ENCODE data around the gene EHBP1. TPM values are rescaled to one million over a fixed set of nuclear protein-coding genes. Genes with fewer than 3 reads are reported as not detected.

The EHBP1 gene
- total RNA-seq, 2 experiments from 2014 or later, result 19.3 to 23.2 TPM

DNA sequence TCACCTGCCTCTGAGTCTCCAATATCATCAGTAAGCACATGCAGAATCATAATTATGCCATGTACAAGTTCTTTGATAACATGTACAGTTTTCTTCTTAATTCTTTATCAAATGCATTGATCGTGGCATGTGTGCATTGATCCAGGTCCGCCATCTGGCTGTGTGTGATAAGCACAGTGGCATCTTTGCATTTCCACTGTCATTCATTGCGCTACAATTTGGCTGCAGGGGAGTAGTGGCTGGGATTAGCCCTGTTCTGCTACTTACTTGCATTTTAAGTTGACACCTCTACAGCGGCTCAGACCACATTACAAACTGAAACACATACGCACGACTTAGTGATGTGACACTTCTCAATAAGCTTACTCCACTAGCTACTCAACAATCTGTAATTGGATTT lies 261.5 kb downstream of the EHBP1 start:
- Mint-ChIP-seq H3K9me3 (no peaks in the 10 kb centered on the region), H3K27ac (no peak overlapping the region), H3K27me3 (no peaks in the 10 kb centered on the region), H3K4me3 (no peak overlapping the region), H3K4me1 (no peaks in the 10 kb centered on the region), H3K36me3 (ENCODE audit: low read depth) (no peaks in the 10 kb centered on the region)
- DNase-seq, result no peak
- POLR2A ChIA-PET, result no interaction called here
- CTCF ChIA-PET, result no interaction called here

DNA sequence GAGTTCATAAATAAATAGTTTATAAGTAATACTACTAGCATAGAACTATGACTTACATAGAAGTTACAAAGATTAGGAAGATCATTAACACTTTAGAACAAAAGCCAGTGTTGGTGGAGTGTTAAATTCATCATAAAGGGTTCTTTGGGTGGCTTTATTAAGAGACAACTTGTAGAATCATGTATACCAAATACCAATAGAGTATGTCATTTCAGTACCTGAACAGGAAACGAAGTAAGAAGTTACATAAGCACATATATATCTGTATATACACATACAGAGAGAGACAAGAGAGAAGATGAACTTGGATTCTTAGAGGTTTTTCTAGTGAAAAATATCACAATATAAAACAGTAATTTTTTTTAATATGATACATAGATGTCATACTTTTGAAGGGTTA lies 262.7 kb downstream of the EHBP1 start:
- no peaks in the 10 kb centered on the region for H3K4me1 Mint-ChIP-seq
- H3K27me3 Mint-ChIP-seq, result no peaks in the 10 kb centered on the region
- H3K36me3 Mint-ChIP-seq (ENCODE audit: low read depth), result no peaks in the 10 kb centered on the region
- no peaks in the 10 kb centered on the region for H3K9me3 Mint-ChIP-seq
- DNase-seq, result no peak
- ChIA-PET POLR2A (no interaction called here), CTCF (no interaction called here)
- no peak overlapping the region for H3K4me3 Mint-ChIP-seq
- H3K27ac Mint-ChIP-seq, result no peak overlapping the region

DNA sequence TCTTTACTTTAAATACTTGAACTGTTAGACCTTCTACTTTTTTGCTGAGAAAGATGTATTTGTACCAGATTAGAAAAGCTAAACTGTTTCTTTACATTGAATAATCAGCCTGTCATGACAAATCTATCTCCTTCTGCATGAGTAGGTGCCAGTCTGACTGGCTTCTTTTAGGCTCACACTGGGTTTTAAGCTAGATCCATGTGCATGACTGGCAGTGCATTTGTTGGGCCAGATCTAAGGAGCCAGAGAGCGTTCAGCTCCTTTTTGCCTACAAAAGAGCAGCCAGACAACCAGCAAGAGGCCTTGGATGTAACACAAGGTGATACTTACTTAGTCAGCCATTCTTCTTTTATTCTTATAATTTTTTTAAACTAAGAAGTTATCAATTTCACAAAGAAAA lies 263.2 kb downstream of the EHBP1 start:
- Mint-ChIP-seq H3K36me3 (ENCODE audit: low read depth) (no peaks in the 10 kb centered on the region), H3K9me3 (no peaks in the 10 kb centered on the region), H3K4me1 (no peaks in the 10 kb centered on the region), H3K27ac (no peak overlapping the region), H3K27me3 (no peaks in the 10 kb centered on the region), H3K4me3 (no peak overlapping the region)
- CTCF ChIA-PET, result no interaction called here
- POLR2A ChIA-PET, result no interaction called here
- no peak for DNase-seq

DNA sequence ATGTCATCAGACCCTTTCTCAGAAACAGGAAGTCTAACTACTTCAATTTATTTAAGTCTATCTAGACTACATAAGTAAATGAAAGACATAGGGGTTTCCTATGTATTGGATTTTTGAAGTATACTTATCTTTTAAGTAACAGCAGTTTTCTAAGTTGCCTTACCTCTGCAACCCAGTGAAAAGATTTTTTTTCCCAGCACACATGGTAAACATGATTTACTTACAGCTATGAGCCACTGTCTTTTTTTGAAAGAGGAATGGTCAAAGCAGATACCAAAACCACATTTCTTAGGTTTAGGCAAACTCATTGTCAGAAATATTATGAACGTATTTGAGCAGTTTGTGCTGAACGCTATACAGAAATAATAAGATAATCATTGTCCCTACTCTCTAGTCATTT lies 266.4 kb downstream of the EHBP1 start:
- no peak for DNase-seq

DNA sequence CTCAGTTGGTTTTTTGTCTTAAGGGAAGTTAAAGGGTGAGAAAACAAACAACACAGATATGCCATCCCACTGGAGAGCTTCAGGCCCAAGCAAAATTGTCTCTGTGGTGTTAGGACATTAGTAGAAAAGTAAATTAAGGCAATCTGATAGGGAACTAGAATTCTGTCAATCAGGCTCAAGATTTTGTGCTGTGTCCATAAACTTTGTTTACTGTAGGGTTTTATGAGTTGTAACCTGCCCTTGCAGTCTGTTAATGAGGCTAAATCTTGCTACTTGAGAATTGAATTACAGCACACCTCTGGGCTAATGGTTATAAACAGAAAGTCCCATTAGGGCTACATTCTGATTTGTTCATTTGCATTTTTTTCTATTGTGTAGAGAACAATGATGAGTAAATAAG lies 267.1 kb downstream of the EHBP1 start:
- CTCF ChIA-PET, result no interaction called here

More for the DNA sequence above, 266.4 kb downstream of the EHBP1 start:
- H3K4me1 Mint-ChIP-seq, result no peaks in the 10 kb centered on the region
- no peaks in the 10 kb centered on the region for H3K36me3 Mint-ChIP-seq (ENCODE audit: low read depth)
- POLR2A ChIA-PET, result no interaction called here
- no peaks in the 10 kb centered on the region for H3K9me3 Mint-ChIP-seq
- H3K27me3 Mint-ChIP-seq, result no peaks in the 10 kb centered on the region
- no peak overlapping the region for H3K27ac Mint-ChIP-seq
- CTCF ChIA-PET, result no interaction called here
- no peak overlapping the region for H3K4me3 Mint-ChIP-seq

DNA sequence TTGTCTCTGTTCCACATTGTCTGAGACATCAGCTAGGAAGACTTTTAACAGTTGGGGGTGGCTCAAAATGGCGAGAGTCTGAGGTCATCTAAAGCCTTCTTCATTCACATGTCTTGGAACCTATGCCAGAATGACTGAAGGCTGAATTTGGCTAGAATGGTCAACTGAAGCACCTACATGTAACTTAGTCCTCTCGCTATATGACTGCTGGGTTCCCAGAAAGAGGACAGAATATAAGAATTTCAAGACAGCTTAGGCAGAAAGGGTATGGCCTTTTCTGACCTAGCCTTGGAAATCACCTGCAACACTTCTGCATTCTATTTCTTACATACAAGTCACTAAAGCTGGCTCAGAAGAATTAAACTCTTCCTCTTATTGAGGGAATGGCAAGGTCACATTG lies 269.5 kb downstream of the EHBP1 start:
- CTCF ChIA-PET, result no interaction called here
- Mint-ChIP-seq H3K4me1 (no peaks in the 10 kb centered on the region), H3K27ac (no peak overlapping the region)

More for the DNA sequence above, 267.1 kb downstream of the EHBP1 start:
- Mint-ChIP-seq H3K4me3 (no peak overlapping the region), H3K4me1 (no peaks in the 10 kb centered on the region), H3K27ac (no peak overlapping the region), H3K27me3 (no peaks in the 10 kb centered on the region), H3K36me3 (ENCODE audit: low read depth) (no peaks in the 10 kb centered on the region), H3K9me3 (no peaks in the 10 kb centered on the region)
- POLR2A ChIA-PET, result no interaction called here
- DNase-seq, result no peak

DNA sequence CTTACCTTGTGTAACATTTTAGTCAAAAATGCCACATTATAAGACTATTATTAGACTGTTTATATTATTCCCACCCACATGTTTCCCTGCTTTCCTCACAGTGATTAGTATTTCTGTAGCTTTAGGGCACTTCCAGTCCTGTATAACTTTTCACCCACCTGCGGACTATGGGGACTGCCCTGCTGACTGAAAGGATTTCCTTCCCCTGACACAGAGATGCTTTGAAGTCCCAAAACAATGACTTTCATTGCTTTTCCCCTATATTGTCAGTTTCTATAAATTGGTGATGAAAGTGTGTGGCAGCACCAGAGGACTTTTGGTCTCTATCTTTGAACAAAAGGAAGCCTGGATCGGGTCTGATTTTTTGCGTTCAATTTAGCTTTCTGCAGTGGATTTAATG lies 286.1 kb downstream of the EHBP1 start:
- CTCF ChIA-PET, result no interaction called here
- Mint-ChIP-seq H3K4me1 (no peaks in the 10 kb centered on the region), H3K4me3 (no peak overlapping the region)

More for the DNA sequence above, 269.5 kb downstream of the EHBP1 start:
- POLR2A ChIA-PET, result no interaction called here
- no peak for DNase-seq
- H3K36me3 Mint-ChIP-seq (ENCODE audit: low read depth), result no peaks in the 10 kb centered on the region
- no peaks in the 10 kb centered on the region for H3K27me3 Mint-ChIP-seq
- H3K9me3 Mint-ChIP-seq, result no peaks in the 10 kb centered on the region
- H3K4me3 Mint-ChIP-seq, result no peak overlapping the region

DNA sequence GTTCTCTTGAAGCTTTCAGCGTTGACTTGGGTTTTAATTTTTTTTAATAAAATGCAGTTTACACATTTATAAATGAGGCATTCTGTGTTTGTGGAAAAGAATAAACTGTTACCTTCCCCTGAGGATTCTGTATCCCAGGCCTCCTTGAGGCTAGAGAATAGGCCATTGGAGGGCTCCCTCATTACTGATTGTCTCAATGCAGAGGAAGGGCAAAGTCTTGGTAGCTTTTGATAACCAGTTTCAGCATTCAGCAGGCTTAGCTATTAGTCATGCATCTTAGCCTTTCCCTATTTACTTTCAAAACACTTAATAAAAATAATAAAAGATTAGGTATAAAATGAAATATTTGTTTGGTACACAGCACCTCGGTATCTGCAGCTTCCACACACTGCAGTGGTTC lies 287.0 kb downstream of the EHBP1 start:
- Mint-ChIP-seq H3K9me3 (no peaks in the 10 kb centered on the region), H3K36me3 (ENCODE audit: low read depth) (peaks cover 2% of the 10 kb centered on the region), H3K4me1 (no peaks in the 10 kb centered on the region), H3K4me3 (no peak overlapping the region), H3K27me3 (no peaks in the 10 kb centered on the region), H3K27ac (no peak overlapping the region)
- ChIA-PET CTCF (interaction anchor here (1.0 kb wide), 1 partner anchor 9 kb away, joined by 4 read pairs; no protein-coding TSS in a partner anchor), POLR2A (no interaction called here)
- no peak for DNase-seq

More for the DNA sequence above, 286.1 kb downstream of the EHBP1 start:
- POLR2A ChIA-PET, result no interaction called here
- no peak for DNase-seq
- no peak overlapping the region for H3K27ac Mint-ChIP-seq
- no peaks in the 10 kb centered on the region for H3K36me3 Mint-ChIP-seq (ENCODE audit: low read depth)
- H3K9me3 Mint-ChIP-seq, result no peaks in the 10 kb centered on the region
- no peaks in the 10 kb centered on the region for H3K27me3 Mint-ChIP-seq

DNA sequence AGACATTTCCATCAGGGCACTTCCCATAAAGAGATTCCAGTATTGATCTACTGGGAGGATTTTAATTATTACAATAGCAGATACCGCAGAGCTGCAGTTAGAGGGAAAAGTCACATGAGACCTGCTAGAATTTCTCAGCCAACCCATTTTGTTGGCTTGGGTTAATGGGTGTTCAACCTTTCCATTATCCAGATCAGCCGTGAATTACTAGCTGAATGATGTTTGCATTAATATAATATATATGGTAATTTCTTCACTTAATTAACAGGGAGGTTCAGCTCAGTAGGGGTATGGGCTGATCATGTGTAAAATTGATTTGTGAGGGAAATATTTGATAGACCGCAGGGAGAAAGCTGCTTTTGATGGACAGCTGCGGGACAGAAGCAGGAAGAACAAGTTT lies 288.7 kb downstream of the EHBP1 start:
- Mint-ChIP-seq H3K9me3 (no peaks in the 10 kb centered on the region), H3K27me3 (no peaks in the 10 kb centered on the region), H3K4me3 (no peak overlapping the region), H3K36me3 (ENCODE audit: low read depth) (peaks cover 2% of the 10 kb centered on the region), H3K27ac (no peak overlapping the region), H3K4me1 (no peaks in the 10 kb centered on the region)
- ChIA-PET CTCF (no interaction called here), POLR2A (interaction anchor here (1.1 kb wide), 1 partner anchor 10 kb away, joined by 3 read pairs; no protein-coding TSS in a partner anchor)
- no peak for DNase-seq

DNA sequence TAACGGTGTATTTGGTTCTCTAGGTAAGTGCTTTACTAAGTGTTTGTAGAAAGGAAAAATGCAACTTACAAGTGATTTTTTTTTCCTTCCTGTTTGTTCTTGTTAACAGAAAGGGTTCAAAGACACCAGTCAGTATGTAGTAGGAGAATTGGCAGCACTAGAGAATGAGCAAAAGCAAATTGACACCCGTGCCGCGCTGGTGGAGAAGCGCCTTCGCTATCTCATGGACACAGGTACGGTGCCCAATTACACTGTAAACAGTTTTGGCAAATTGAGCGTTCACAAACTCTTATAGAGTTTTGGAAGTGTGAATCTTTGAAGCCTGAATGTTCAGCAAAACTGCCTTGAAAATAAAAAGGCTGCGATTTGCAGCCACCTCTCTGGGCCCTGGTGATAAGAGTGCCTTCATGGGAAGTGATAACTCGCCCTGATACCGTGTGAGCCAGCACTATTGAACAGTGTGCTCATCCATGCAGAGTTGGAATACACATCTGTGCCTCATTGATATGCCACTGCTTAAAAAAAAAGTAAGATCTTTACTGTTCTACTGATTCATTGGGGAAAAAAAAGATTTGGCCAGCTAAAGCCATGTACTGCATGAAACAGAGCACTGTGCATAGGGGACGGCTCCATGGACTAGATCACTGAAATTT lies 291.1 kb downstream of the EHBP1 start:
- no peak overlapping the region for H3K27ac Mint-ChIP-seq
- no peak for DNase-seq
- CTCF ChIA-PET, result no interaction called here
- no peaks in the 10 kb centered on the region for H3K9me3 Mint-ChIP-seq
- POLR2A ChIA-PET, result no interaction called here
- H3K36me3 Mint-ChIP-seq (ENCODE audit: low read depth), result peaks cover 2% of the 10 kb centered on the region
- H3K27me3 Mint-ChIP-seq, result no peaks in the 10 kb centered on the region
- no peaks in the 10 kb centered on the region for H3K4me1 Mint-ChIP-seq
- H3K4me3 Mint-ChIP-seq, result no peak overlapping the region

DNA sequence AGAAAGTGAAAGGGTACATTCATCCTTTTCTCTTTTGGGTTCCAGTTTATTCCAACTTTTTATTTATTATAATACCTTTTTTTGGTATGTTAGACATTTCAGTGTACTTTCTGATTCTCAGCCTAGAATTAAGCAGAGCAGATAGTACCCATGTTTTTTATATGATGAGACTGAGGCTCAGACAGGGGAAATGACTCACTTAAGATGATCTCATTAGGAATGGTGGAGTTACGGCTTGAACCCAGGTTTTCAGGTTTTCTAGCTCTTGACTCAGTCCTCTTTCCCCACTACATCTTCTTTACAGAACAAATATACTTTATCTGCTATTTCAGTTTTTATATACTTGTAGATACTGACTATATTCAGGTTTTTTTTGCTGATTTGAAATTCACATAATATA lies 293.4 kb downstream of the EHBP1 start:
- Mint-ChIP-seq H3K27me3 (no peaks in the 10 kb centered on the region), H3K4me3 (no peak overlapping the region)

DNA sequence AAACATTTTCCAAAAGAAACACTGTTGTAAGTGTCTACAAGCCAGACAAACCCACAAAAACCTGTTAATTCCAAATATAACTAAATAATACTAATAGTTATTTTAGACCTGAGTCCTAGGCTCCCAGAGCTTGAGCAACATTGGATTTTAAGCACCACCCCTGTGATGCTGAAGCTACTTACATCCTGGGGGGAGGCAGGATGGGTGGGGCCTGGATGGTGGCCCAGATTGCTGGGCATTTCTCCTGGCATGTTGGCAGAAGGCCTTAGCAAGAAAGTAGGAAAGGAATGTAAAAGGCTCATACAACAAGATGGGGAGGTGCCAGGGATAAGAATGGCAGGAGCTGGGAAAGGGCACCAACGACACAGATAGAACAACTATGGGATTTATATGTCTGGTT lies 294.4 kb downstream of the EHBP1 start:
- POLR2A ChIA-PET, result no interaction called here
- CTCF ChIA-PET, result no interaction called here
- Mint-ChIP-seq H3K9me3 (no peaks in the 10 kb centered on the region), H3K27ac (no peak overlapping the region), H3K27me3 (no peaks in the 10 kb centered on the region), H3K4me3 (no peak overlapping the region), H3K4me1 (no peaks in the 10 kb centered on the region), H3K36me3 (ENCODE audit: low read depth) (peaks cover 2% of the 10 kb centered on the region)
- no peak for DNase-seq

More for the DNA sequence above, 293.4 kb downstream of the EHBP1 start:
- Mint-ChIP-seq H3K27ac (no peak overlapping the region), H3K9me3 (no peaks in the 10 kb centered on the region), H3K36me3 (ENCODE audit: low read depth) (peaks cover 2% of the 10 kb centered on the region), H3K4me1 (no peaks in the 10 kb centered on the region)
- no peak for DNase-seq
- ChIA-PET CTCF (no interaction called here), POLR2A (no interaction called here)

DNA sequence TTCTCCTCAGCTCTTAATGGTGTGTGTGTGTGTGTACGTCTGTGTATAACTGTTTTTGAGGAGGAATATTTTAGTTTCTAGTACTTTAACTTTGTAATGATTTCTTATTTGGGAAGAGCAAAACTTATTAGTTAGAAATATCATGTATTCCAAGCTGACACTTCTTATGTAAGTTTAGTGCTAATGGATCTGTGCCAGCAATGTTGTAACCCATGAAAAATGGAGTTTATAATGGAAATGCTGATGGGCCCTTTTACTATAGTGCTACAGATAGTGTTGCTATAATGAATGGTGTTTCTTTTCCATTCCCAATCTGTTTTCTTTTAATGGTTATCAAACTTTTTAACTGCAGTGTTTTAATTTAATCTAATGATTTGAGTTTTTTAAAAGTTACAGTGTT lies 295.3 kb downstream of the EHBP1 start:
- ChIA-PET POLR2A (no interaction called here), CTCF (no interaction called here)
- H3K4me3 Mint-ChIP-seq, result no peak overlapping the region
- H3K4me1 Mint-ChIP-seq, result no peaks in the 10 kb centered on the region
- H3K36me3 Mint-ChIP-seq (ENCODE audit: low read depth), result peaks cover 2% of the 10 kb centered on the region
- no peak overlapping the region for H3K27ac Mint-ChIP-seq
- H3K27me3 Mint-ChIP-seq, result no peaks in the 10 kb centered on the region
- DNase-seq, result no peak
- H3K9me3 Mint-ChIP-seq, result no peaks in the 10 kb centered on the region

DNA sequence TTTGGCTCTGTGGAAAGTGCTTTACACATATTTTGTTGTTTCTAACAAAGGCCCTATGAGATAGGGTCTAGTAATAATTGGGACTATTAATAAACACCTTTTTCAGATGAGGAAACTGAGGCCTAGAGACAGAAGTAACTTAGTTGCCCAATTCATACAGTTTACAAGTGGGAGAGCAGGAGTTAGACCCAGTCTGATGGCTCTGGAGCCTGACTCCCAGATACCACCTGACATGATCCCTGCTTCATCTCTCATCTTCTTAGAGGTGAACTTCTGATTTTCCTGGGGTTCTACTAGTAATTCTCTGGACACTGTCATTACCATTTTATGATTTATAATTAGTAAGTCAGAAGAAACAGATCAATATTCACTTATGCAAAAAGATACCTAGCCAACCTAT lies 296.1 kb downstream of the EHBP1 start:
- H3K27me3 Mint-ChIP-seq, result no peaks in the 10 kb centered on the region
- no peak overlapping the region for H3K4me3 Mint-ChIP-seq
- no peaks in the 10 kb centered on the region for H3K9me3 Mint-ChIP-seq
- H3K4me1 Mint-ChIP-seq, result no peaks in the 10 kb centered on the region
- CTCF ChIA-PET, result interaction anchor here (0.8 to 1.6 kb wide), 2 partner anchors 9 to 423 kb away, joined by 3 to 4 read pairs; no protein-coding TSS in a partner anchor
- POLR2A ChIA-PET, result no interaction called here
- no peak overlapping the region for H3K27ac Mint-ChIP-seq
- peaks cover 2% of the 10 kb centered on the region for H3K36me3 Mint-ChIP-seq (ENCODE audit: low read depth)
- no peak for DNase-seq
